Endothelial cell (in vitro differentiated cells): Measurements from ENCODE around the gene SNX24. TPM values are rescaled to one million over a fixed set of nuclear protein-coding genes. Genes with fewer than 3 reads are reported as not detected.

ENCODE experiments used
- DNase-seq: peaks from one replicate; pipeline ENCODE4 v3.0.0; 2021; ENCODE audit warnings: low spot score
- H3K27ac Mint-ChIP-seq: one replicate; pipeline ENCODE4 v1.8.0; 2021; ENCODE audit warnings: mixed read lengths, inconsistent platforms; ENCODE audit not compliant: unreplicated experiment
- H3K27me3 Mint-ChIP-seq: one replicate; pipeline ENCODE4 v1.8.0; 2021; ENCODE audit warnings: mild to moderate bottlenecking, moderate library complexity, mixed read lengths, inconsistent platforms; ENCODE audit not compliant: unreplicated experiment
- H3K36me3 Mint-ChIP-seq: one replicate; pipeline ENCODE4 v1.8.0; 2021; ENCODE audit warnings: mild to moderate bottlenecking, low read depth, mixed read lengths, inconsistent platforms; ENCODE audit not compliant: unreplicated experiment
- H3K4me1 Mint-ChIP-seq: one replicate; pipeline ENCODE4 v1.8.0; 2021; ENCODE audit warnings: mild to moderate bottlenecking, mixed read lengths, inconsistent platforms; ENCODE audit not compliant: unreplicated experiment
- H3K4me3 Mint-ChIP-seq: one replicate; pipeline ENCODE4 v1.8.0; 2021; ENCODE audit warnings: mild to moderate bottlenecking, mixed read lengths, inconsistent platforms; ENCODE audit not compliant: unreplicated experiment
- H3K9me3 Mint-ChIP-seq: one replicate; pipeline ENCODE4 v1.8.0; 2021; ENCODE audit warnings: mixed read lengths, inconsistent platforms; ENCODE audit not compliant: unreplicated experiment
- CTCF ChIP-seq: fragments of 200-600 bp; sonication (generic); IDR thresholded peaks from one replicate; pipeline ENCODE4 v1.5.0; 2021; ENCODE audit warnings: antibody characterized with exemption; ENCODE audit not compliant: unreplicated experiment
- total RNA-seq: library from RNA; stranded (reverse); fragmentation: NEBNext Ultra II Directional; extraction: Animal tissue kit (Norgen Biotek cat#: 25700); gene quantifications from one replicate; pipeline ENCODE4 v1.2.1, GENCODE V29; 2021; ENCODE audit not compliant: unreplicated experiment

The SNX24 gene
- total RNA-seq, 1 donor from 2014 or later: 16.1 TPM

- peaks cover 19% of the 10 kb centered on the region for H3K4me1 Mint-ChIP-seq
- no peak for TF ChIP-seq CTCF
- H3K27me3 Mint-ChIP-seq: no peaks in the 10 kb centered on the region
- no peaks in the 10 kb centered on the region for H3K36me3 Mint-ChIP-seq
- H3K4me3 Mint-ChIP-seq: no peak overlapping the region
- DNase-seq: no peak
- no peaks in the 10 kb centered on the region for H3K9me3 Mint-ChIP-seq
- peak overlapping the region; percentile 32 for H3K27ac Mint-ChIP-seq
Measured at GRCh38 chr5:122943050-122943698, 97.8 kb downstream of the SNX24 start.

- Mint-ChIP-seq H3K36me3 (no peaks in the 10 kb centered on the region), H3K4me1 (peaks cover 19% of the 10 kb centered on the region), H3K9me3 (no peaks in the 10 kb centered on the region), H3K27me3 (no peaks in the 10 kb centered on the region), H3K4me3 (no peak overlapping the region), H3K27ac (no peak overlapping the region)
- DNase-seq: no peak
- no peak for TF ChIP-seq CTCF
Measured at GRCh38 chr5:122944051-122944450, 98.6 kb downstream of the SNX24 start.

GRCh38 chr5:122947372-122947771, 102.0 kb downstream of the SNX24 start:
- Mint-ChIP-seq H3K4me3 (no peak overlapping the region), H3K9me3 (no peaks in the 10 kb centered on the region), H3K4me1 (peaks cover 23% of the 10 kb centered on the region), H3K36me3 (no peaks in the 10 kb centered on the region), H3K27ac (no peak overlapping the region), H3K27me3 (no peaks in the 10 kb centered on the region)
- no peak for TF ChIP-seq CTCF
- no peak for DNase-seq

DNA sequence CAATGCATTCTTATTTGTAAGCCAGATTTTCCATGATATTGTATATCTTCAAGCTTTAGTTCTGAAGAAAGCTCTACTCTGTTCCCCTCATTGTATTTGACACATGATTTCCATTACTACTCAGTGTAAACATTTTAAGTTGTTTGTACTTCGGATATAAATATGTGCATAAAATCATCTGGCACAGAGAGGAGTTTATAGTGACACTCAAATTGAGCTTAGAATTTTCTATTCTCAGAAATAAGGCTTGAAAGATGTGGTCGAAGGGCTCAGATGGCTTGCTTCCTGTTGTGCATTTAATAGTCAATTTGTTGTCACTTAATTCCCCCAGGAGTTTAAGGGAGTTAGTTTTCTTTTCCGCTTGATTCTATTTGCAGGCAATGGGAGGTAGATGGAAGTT, 102.4 kb downstream of the SNX24 start:
- H3K4me3 Mint-ChIP-seq: no peak overlapping the region
- no peak for TF ChIP-seq CTCF
- no peaks in the 10 kb centered on the region for H3K27me3 Mint-ChIP-seq
- H3K36me3 Mint-ChIP-seq: no peaks in the 10 kb centered on the region
- no peak for DNase-seq
- H3K4me1 Mint-ChIP-seq: peaks cover 23% of the 10 kb centered on the region
- no peak overlapping the region for H3K27ac Mint-ChIP-seq
- no peaks in the 10 kb centered on the region for H3K9me3 Mint-ChIP-seq

- Mint-ChIP-seq H3K27me3 (no peaks in the 10 kb centered on the region), H3K4me1 (peaks cover 19% of the 10 kb centered on the region), H3K27ac (no peak overlapping the region), H3K4me3 (no peak overlapping the region), H3K9me3 (no peaks in the 10 kb centered on the region), H3K36me3 (no peaks in the 10 kb centered on the region)
- TF ChIP-seq CTCF: no peak
- no peak for DNase-seq
Measured at GRCh38 chr5:122948319-122948718, 102.9 kb downstream of the SNX24 start.
